Stimulated activated CD8-positive, alpha-beta memory T cell treated with anti-CD3 and anti-CD28 coated beads, Interleukin-2, amount 100 ng/mL, for 48 hours (primary cell): ENCODE data around the gene CNGB1.
"Not testable (repeated sequence)": the region's sequence is repeated elsewhere in the genome, so short reads cannot be mapped to it uniquely, and the experiment has no call there.

Experiments used
- DNase-seq, 2 donors: peaks; one replicate each; pipeline ENCODE4 v3.0.0-alpha.2; 2020; ENCODE audit warnings: low read depth in 2 of 2

CNGB1 gene

DNA sequence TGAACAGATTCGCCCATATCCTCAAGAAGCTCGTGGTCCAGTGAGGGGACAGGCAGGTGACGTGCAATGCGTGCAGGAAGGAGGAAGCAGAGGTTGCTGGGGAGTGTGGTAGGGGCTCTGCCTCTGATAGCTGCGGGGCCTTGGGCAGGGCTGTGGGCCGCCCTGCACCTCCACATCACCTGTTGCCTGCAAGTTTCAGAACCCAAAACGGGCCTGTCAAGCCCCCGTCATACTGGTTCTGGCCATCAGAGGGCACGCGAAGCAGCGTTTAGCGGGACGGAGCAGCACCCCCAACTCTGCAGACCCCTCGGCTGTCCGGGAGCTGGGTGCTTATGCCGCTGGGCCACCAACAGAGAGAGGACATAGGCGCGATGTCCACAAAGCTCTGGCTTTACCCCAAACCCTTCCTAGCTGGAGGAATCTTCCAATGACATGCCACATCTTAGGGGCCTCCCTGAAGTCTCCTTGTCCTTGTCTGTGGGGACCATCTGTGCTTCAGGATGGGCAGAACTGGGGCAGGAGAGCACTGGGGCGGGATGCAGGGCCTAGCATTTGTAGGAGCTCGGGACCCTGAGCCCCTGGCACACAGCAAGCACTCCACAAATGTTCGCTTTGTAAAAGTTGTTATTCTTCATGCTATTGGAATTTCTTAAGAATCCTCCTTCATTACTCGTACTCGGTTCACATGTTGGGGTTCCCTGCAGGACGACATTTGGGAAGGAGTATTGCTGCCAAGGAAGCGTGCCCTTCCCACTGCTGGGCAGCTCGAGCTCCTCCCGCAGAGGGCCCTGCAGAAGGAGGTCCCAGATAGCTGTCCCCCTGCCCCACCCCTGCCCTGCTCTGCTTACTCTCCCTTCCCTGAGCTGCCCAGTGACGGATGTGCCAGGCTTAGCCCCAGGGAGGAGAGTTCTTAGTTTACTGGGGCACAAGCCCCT is 64.3 kb downstream of the CNGB1 start:
- no peak for DNase-seq

DNA sequence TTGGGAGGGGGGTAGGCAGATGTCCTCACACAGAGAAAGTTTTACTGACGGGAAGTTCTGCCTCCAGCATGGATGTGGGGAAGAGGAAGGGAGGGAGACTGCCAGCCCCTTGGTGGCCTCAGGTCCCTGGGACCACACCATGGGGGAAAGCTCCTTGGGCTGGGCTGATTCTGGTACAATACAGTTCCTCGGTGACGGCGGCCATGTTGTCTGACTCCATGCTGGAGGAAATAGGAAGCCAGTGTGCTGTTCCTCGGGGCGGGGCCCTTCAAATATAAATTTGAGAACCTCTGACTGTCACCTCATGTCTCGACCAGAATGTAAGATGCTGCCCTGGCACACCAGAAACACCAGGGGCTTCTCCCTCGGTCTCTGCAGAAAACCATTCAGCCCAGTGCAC is 66.8 kb downstream of the CNGB1 start:
- no peak for DNase-seq

DNA sequence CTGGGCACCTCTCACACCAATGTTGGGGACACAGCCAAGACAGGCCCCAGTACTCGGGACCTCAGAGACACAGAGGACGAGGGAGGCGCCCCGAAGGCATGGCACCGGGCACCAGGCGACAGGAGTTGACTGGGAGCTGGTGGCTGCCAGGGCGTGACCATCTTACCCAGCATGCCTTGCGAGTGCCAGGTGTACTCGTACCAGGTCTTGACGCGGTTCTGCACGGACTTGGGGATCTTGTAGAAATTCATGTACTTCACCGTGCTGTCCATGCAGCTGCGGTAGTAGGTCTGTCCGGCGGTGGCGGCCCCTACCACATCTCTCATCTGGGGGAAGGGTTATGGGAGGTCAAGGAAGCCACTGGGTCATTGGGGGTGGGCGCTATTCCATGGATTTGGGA is 67.3 kb downstream of the CNGB1 start:
- no peak for DNase-seq

DNA sequence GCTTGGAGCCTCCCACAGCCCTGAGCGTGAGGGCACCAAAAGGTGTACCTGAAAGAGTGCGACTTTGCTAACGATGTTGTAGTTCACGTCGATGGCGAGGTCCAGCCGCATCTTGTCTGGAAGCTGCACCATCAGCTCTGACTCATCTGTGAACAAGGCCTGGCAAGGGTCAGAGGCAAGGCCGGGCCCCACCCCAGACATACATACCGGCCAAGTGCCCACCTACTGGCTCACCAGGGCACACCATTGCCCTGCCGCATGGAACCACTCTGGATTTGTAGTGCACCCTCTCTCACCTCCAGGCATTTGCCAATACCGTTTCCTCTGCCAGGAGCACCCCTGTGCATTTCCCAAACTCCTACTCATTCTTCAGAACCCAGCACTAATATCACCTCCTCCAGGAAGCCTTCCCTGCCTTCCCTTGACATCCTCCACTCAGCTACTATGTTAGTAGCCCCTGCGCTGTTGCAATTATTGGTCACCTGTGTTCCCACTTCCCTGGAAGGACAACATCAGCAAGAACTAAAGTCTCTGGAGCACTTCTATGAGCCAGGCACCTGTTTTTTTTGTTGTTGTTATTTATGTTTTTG is 69.4 kb downstream of the CNGB1 start:
- DNase-seq: no peak

DNA sequence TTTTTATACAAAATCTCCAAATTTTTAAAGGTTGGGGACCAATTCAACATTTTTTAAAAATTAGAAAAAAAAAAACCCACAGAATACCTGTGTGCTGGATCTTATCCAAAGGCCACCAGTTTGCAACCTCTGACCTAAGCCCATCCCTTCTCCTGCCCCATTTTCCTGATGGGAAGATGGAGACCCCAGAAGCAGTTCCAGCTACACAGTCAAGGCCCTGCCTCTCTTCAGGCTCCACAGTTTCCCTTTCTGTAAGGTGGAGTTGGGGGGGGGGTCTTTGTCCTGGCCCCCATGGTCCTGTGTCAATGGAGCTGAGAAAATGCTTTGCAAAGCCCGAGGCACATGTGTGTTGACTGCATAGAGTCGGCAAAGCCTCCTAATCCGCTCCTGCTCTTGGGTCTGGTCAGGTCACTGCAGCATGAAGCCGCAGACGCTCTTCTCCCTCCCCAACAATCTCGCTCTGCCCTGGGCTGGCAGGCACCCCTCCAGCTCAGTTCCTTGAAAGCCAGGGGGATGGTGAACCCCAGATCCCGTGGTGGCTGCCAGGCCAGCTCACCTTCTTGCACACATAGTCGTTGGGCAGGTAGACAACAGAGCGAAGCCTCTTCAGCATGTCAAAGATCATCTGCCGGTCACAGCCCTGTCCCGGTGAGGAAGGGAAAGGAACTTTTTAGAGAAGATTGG is 70.0 kb downstream of the CNGB1 start:
- no peak for DNase-seq

DNA sequence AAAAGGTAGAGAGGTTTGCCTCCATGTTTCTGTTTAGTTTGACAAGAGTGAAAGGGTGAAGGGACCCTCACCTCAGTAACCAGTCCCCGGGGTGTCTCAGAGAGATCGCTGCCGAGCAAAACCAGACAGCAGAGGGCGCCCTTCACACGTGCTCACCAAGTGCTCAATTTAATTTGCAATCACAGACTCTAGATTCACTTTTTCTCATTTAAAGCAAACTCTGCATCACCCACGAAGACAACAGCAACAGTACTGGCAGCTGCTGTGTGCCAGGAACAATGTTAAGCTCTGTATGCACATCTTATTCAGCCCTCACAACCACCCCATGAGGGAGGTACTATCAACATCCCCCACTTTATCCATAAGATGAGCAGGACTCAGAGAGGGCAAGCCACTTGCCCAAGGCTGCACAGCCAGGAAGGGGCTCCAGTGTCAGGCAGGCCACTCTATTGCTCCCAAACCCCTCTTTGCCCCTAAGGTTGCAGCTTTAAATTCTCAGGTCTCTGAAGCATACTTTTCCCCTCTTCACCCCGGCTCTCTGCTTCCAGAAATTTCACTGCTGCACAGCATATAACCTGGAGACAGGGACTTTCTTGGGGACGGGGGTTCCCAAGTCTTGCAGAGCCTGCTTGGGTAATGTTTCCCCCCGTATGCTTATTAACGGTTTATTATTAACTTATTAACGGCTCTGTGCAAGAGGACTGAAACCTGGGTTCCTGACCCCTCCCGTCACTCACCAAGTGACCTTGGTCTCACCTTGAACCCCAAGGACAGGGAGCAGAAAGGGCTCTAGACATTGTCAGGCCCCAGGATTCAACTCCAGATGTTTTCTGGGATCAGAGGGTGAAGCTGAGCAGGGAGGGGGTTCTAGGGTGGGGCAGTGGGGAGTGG is 70.9 kb downstream of the CNGB1 start:
- peak; percentile 51 to 60 for DNase-seq

DNA sequence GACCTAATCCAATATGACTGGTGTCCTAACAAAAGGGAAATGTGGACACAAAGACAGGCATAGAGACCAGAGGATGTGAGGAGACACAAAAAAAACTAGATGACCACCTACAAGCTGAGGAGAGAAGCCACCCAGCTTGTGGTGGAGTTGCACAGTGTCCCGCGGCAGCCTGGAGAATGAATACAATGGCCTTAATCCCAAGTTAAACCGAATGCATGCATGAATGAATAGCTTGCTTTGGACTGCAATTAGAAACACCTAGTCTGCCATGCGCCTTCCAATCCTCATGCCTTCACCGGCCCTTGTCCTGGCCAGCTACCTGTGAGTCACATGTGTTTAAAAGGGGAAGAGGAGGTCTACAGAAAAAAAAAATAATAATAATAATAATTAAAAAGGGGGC is 72.0 kb downstream of the CNGB1 start:
- DNase-seq: no peak

DNA sequence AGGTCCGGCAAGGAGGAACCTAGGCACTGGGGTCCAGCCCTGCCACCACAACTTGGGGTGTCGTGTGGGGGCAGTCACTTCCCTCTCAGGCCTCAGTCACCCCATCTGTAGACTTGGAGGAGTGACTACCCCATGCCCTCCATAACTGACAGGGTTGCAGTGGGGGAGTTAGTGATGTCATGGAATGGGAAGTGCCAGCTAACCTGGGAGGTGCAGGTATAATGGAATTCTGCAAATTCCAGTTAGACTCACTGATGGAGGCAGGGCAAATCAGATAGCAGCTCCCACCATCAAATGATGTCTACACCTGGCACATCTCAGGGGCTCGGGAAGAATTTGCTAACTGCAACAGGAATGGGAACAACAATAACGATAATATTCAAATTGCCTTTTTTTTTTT is 72.9 kb downstream of the CNGB1 start:
- DNase-seq: no peak

DNA sequence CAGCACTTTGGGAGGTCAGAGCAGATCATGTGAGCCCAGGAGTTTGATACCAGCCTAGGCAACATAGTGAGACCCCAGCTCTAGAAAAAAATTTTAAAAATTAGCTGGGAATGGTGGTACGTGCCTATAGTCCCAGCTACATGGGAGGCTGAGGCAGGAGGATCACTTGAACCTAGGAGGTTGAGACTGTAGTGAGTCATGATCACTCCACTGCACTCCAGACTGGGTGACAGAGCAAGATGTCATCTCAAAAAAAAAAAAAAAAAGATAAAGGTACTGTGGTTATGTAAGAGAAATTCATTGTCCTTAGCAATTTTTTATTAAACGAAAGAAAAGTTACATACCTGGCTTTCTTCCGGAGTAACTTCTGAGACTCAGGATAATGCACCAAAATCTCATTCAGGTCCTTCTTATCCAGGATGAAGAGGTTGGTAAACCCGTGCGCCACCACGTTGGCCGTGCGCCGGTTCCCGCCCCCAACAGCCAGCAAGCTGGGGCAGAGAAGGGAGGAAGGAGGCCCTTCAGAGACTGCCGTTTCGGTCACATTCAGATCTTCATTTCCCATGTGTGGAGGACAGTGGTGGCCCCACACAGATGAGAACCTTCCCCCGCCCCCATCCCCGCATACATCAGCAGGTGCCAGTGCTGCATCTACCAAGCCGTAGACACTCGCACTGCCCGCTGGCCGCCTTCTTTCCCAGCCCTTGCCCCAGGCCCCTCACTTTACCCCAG is 73.7 kb downstream of the CNGB1 start:
- DNase-seq: no peak

DNA sequence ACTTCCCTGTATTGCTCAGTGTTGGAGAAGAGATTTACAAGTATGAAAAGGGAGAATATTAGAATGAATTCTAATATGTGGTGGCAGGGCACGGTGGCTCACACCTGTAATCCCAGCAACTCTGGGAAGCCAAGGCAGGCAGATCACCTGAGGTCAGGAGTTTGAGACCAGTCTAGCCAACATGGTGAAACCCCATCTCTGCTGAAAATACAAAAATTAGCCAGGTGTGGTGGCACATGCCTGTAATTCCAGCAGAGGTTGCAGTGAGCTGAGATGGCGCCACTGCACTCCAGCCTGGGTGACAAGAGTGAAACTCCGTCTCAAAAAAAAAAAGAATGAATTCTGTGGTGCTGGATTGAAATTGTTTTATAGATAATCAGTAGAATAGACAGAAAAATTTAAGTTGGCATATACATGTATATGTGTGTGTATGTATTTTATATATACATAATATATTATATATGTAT is 75.8 kb downstream of the CNGB1 start:
- DNase-seq: not testable (repeated sequence)

DNA sequence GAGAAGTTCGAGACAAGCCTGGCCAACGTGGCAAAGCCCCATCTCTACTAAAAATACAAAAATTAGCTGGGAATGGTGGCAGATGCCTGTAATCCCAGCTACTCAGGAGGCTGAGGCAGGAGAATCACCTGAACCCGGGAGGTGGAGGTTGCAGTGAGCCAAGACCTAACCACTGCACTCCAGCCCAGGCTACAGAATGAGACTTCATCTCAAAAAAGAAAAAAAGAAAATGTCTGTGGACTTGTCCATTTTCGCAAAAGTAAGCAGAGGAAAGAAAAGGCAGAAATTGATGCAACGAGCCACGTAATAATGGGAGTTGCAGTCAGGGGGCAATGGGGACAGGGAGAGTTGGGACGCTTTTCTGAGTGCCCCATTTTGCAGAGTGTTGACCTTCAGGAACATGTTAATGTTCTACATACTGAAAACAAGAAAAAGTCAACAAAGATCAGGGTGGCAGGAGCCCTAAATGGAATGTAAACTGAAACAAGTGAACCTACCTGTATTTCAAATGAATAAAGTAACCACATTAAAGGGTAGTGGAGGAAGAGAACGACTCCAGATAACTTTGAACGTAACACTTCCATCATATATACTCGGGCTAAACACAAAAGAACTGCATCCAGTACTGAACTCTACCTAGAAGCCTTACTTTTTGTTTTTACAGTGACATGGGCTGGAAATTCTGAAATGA is 76.4 kb downstream of the CNGB1 start:
- no peak for DNase-seq

DNA sequence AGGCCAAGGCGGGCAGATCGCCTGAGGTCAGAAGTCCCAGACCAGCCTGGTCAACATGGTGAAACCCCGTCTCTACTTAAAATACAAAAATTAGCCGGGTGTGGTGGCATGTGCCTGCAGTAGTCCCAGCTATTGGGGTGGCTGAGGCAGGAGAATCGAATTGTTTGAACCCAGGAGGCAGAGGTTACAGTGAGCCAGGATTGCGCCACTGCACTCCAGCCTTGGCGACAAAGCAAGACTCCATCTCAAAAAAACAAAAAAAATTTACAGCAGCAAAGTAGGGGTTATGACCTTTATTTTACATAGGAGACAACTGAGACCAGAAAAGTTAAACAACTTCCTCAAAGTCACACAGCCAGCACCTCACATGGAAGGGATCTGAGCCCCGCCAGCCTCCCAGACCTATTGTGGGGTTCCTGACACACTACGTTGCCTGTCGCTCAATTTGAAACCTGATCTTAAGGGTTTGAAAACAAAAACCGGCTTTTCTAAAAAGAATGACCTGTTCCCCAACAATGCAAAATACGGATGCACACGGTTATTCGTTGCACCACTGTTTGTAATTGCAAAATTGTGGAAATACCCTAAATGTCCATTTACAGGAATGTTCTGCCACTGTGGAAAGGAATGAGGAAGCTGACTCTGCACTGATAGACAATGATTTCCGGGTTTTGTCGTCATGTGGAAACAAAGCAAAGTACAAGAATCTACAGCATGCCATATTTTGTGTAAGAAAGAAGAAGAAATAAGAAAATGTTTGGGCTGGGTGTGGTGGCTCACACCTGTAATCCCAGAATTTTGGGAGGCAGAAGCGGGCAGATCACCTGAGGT is 77.2 kb downstream of the CNGB1 start:
- DNase-seq: no peak

DNA sequence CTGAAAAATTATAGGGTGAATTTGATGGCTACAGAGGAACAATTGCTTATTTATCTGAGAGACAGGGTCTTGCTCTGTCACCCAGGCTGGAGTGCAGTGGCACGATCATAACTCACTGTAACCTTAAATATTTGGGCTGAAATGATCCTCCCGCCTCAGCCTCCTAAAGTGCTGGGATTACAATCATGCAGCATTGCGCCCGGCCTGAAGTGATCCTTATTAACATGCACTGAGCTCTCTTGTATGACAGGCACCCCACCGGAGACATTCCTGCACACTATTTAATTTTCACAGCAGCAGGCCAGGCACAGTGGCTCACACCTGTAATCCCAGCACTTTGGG is 77.7 kb downstream of the CNGB1 start:
- DNase-seq: no peak

DNA sequence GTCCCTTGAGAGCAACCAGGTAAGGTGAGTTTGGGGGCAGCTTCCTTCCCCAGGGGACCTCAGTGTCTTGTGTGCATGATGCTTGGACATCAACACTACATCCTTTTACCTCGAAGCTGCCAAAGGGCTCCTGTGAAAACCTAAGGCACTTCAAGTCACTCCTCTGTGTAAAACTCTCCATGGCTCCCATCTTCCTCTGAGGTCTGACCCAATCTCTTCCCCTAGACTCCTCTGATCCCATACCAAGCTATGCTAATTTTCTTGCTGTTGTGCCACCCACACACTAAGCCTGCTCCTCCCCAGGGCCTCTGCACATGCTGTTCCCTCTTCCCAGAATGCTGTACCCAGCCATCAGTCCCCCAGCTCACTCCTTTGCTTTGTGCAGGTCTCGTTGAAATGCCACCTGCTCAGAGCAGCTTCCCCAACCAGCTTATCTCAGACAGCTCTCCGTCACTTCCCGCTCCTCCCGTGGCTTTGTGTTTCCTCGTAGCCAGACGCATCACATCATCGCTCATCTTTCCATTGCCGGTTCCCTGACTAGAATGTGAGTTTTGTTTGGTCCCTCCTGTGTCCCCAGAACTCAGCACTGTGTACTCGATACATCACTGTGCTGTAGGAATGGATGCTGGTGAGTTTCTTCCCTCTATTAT is 78.4 kb downstream of the CNGB1 start:
- no peak for DNase-seq

DNA sequence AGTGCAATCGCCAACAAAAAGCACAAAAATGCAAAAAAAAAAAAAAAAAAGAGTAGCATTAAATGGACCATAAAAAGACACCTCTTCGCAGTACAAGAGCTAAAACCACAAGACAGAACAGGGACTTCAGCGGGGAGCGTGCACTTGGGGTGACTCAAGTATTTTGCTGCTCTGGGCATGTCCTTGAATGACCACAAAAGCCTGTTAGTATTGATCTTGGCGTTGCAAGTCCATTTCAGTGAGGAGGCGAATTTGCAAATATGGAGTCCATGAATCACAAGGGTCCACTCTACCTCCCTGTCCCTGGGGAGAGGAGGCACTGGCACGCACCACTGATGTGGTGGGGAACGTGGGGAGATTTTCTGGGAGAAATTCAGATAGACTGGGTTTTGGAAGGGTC is 78.9 kb downstream of the CNGB1 start:
- DNase-seq: no peak

DNA sequence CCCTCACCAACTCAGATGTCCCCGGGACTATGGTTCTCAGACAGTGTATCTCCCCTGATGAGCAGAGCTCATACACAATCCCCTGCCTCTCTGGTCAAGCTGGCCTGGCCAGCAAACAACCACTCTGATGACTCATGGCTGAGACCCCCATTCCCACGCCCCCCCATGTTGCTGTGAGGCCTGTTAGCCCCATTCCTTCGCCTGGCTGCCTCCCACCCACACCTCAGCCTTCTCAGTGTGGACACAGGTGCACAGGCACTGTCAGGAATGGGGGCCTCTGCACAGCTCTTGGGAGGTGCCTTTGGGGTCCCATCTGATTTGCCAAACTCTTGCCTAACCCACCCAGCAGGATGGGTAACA is 80.2 kb downstream of the CNGB1 start:
- no peak for DNase-seq

DNA sequence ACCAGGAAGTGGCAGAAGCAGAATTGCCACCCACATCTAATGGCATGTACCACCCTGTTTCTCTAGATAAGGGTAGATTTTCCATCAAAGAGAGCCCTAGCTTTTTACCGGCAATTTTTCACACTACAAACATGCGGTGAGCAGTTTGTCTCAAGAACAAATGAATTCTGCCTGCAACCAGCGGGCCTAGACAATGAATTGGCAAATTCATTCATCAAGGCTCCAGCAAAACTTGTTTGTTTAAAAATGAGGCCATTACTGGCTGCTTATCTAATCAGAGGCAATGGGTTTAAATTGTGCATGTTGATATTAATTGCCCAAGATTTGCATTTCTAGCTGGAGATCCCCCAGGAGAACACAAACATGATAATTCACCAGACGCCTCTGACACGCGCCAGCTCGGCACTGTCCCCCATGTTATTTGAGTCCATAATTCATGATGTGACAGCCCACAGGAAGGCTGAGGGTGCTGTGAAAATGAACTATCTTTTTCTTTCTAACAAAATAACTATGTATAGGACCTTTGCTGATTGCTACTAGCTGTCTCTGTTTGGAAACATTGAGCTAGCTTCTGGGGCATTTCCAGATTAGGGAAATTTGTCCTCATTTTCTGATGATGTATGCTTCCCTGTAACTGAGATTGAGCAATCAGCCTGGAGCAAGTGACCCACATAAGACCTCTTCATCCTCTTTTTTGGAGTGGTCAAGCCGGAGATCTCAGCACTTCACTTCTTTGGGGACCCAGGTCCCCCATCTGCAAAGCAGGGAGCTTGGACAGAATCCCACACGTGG is 80.8 kb downstream of the CNGB1 start:
- no peak for DNase-seq

DNA sequence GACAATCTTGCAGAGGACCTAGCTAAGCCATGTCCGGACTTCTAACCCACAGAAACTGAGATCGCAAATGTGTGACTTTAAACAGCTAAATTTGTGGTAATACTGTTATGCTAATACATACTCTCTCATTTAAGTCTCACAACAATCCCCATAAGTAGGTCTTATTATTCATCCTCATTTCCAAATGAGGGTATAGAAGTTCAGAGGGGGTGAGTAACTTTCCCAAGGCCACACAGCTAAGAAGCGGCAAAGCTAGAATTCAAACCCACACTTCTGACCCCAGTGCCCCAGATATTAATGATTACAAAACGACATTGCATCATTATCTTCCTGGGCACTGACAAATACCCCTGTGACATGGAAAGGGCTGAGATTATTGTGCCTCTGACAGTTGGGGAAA is 81.4 kb downstream of the CNGB1 start:
- no peak for DNase-seq
